ENCODE results near the gene SERPING1. TPM values are rescaled to one million over a fixed set of nuclear protein-coding genes. Genes with fewer than 3 reads are reported as not detected.

The SERPING1 gene
- total RNA-seq, 1 experiment from 2014 or later = 1.3 TPM

GRCh38 chr11:57646194-57646798 is 48.8 kb downstream of the SERPING1 start:
- ChIA-PET CTCF (interaction anchor here (0.9 kb wide), 1 partner anchor 301 kb away, joined by 3 read pairs; no protein-coding TSS in a partner anchor), POLR2A (no interaction called here)
- peaks cover 10% of the 10 kb centered on the region for H3K27me3 ChIP-seq (ENCODE audit: control insufficient read depth, insufficient read depth, low read length)
- no peak for ATAC-seq
- no peak overlapping the region for H3K4me3 ChIP-seq (ENCODE audit: low read depth in 2 of 2, low read length in 2 of 2)
- H3K4me1 ChIP-seq (ENCODE audit: control insufficient read depth, insufficient read depth, low read length) = peaks cover 19% of the 10 kb centered on the region
- no peak for DNase-seq (ENCODE audit: low read depth, low spot score)
- no peak overlapping the region for H3K27ac ChIP-seq (ENCODE audit: low read length)
- H3K9me3 ChIP-seq (ENCODE audit: control insufficient read depth, insufficient read depth, low read depth, low read length) = no peaks in the 10 kb centered on the region
- TF ChIP-seq TCF7L2 (IDR thresholded peaks at IDR 0.05; ENCODE audit: low read depth, low read length) (no peak), POLR2AphosphoS5 (IDR thresholded peaks at IDR 0.05; ENCODE audit: low read depth, low read length) (no peak), REST (IDR thresholded peaks at IDR 0.05; ENCODE audit: insufficient read depth in 1 of 2, low read depth in 2 of 2, low read length in 1 of 2) (no peak), CTCF (IDR thresholded peaks at IDR 0.05) (no peak), SIN3A (IDR thresholded peaks at IDR 0.05; ENCODE audit: borderline replicate concordance, insufficient read depth, low read depth, low read length) (no peak)
- intact Hi-C loops (cut with micrococcal nuclease; ENCODE audit: unreplicated experiment) (loop anchor here (10.0 kb wide), 1 partner anchor 191 kb away; no protein-coding TSS in a partner anchor), in situ Hi-C loops (cut with HindIII; ENCODE audit: low pct_unique_long_range_greater_than_20kb, low sequenced_read_pairs) (no loop called here)
- no TSS peak for BruUV-seq (replicated peaks)
- no peaks in the 10 kb centered on the region for H3K36me3 ChIP-seq (ENCODE audit: control insufficient read depth, insufficient read depth, low read length)

- Histone ChIP-seq H3K9me3 (ENCODE audit: control insufficient read depth, insufficient read depth, low read depth, low read length) (no peaks in the 10 kb centered on the region), H3K4me1 (ENCODE audit: control insufficient read depth, insufficient read depth, low read length) (peaks cover 19% of the 10 kb centered on the region), H3K4me3 (ENCODE audit: low read depth in 2 of 2, low read length in 2 of 2) (no peak overlapping the region), H3K27ac (ENCODE audit: low read length) (no peak overlapping the region), H3K27me3 (ENCODE audit: control insufficient read depth, insufficient read depth, low read length) (peaks cover 10% of the 10 kb centered on the region), H3K36me3 (ENCODE audit: control insufficient read depth, insufficient read depth, low read length) (no peaks in the 10 kb centered on the region)
- DNase-seq (ENCODE audit: low read depth, low spot score) (no peak), ATAC-seq (no peak)
- BruUV-seq (replicated peaks) = no TSS peak
- in situ Hi-C loops (cut with HindIII; ENCODE audit: low pct_unique_long_range_greater_than_20kb, low sequenced_read_pairs) (no loop called here), intact Hi-C loops (cut with micrococcal nuclease; ENCODE audit: unreplicated experiment) (loop anchor here (10.0 kb wide), 1 partner anchor 192 kb away; no protein-coding TSS in a partner anchor)
- CTCF ChIA-PET = interaction anchor here (0.9 kb wide), 1 partner anchor 301 kb away, joined by 3 read pairs; no protein-coding TSS in a partner anchor
- TF ChIP-seq CTCF (IDR thresholded peaks at IDR 0.05) (no peak), SIN3A (IDR thresholded peaks at IDR 0.05; ENCODE audit: borderline replicate concordance, insufficient read depth, low read depth, low read length) (no peak), TCF7L2 (IDR thresholded peaks at IDR 0.05; ENCODE audit: low read depth, low read length) (no peak), REST (IDR thresholded peaks at IDR 0.05; ENCODE audit: insufficient read depth in 1 of 2, low read depth in 2 of 2, low read length in 1 of 2) (no peak), POLR2AphosphoS5 (IDR thresholded peaks at IDR 0.05; ENCODE audit: low read depth, low read length) (no peak)
- POLR2A ChIA-PET = no interaction called here
Observed at GRCh38 chr11:57646799-57647303, 49.4 kb downstream of the SERPING1 start.
